HEK293 (cell line): Measurements from ENCODE around the gene PRKCZ.

ENCODE experiments used
- CTCF ChIP-seq: fragments of 450-650 bp; formaldehyde crosslinking; IDR thresholded peaks from 2 replicates; pipeline ENCODE4 v1.5.1; 2016; ENCODE audit warnings: missing biosample characterization, missing genetic modification characterization
- GLI4 ChIP-seq: fragments of 450-650 bp; formaldehyde crosslinking; IDR thresholded peaks from 2 replicates; pipeline ENCODE4 v1.5.1; 2016; ENCODE audit warnings: missing biosample characterization, missing genetic modification characterization
- KLF16 ChIP-seq: fragments of 450-650 bp; formaldehyde crosslinking; IDR thresholded peaks from 2 replicates; pipeline ENCODE4 v1.5.1; 2017; ENCODE audit warnings: missing biosample characterization, missing genetic modification characterization
- PATZ1 ChIP-seq: fragments of 450-650 bp; formaldehyde crosslinking; IDR thresholded peaks from 2 replicates; pipeline ENCODE4 v1.5.1; 2016; ENCODE audit warnings: missing biosample characterization, missing genetic modification characterization
- REST ChIP-seq: fragments of 450-650 bp; formaldehyde crosslinking; IDR thresholded peaks from 2 replicates; pipeline ENCODE4 v1.5.1; 2016; ENCODE audit warnings: missing biosample characterization, missing genetic modification characterization
- ZNF146 ChIP-seq: fragments of 450-650 bp; formaldehyde crosslinking; IDR thresholded peaks from 2 replicates; pipeline ENCODE4 v1.5.1; 2016; ENCODE audit warnings: missing biosample characterization, missing genetic modification characterization
- ZNF184 ChIP-seq: fragments of 450-650 bp; IDR thresholded peaks from 2 replicates; pipeline ENCODE4 v1.5.1; 2018; ENCODE audit warnings: missing biosample characterization, mild to moderate bottlenecking, missing genetic modification characterization
- ZNF24 ChIP-seq: fragments of 450-650 bp; formaldehyde crosslinking; IDR thresholded peaks from 2 replicates; pipeline ENCODE4 v1.5.1; 2016; ENCODE audit warnings: missing biosample characterization, missing genetic modification characterization
- ZNF280D ChIP-seq: fragments of 450-650 bp; formaldehyde crosslinking; IDR thresholded peaks from 2 replicates; pipeline ENCODE4 v1.5.1; 2016; ENCODE audit warnings: missing biosample characterization, missing genetic modification characterization
- ZNF311 ChIP-seq: fragments of 450-650 bp; formaldehyde crosslinking; IDR thresholded peaks from 2 replicates; pipeline ENCODE4 v1.5.1; 2017; ENCODE audit warnings: missing biosample characterization, missing genetic modification characterization, borderline replicate concordance
- ZNF335 ChIP-seq: fragments of 450-650 bp; formaldehyde crosslinking; conservative IDR thresholded peaks from 2 replicates; pipeline ENCODE4 v1.5.1; 2016; ENCODE audit warnings: missing biosample characterization, missing genetic modification characterization
- ZNF391 ChIP-seq: fragments of 450-650 bp; formaldehyde crosslinking; IDR thresholded peaks from 2 replicates; pipeline ENCODE4 v1.5.1; 2016; ENCODE audit warnings: low read depth, missing biosample characterization, missing genetic modification characterization, borderline replicate concordance
- ZNF558 ChIP-seq: fragments of 450-650 bp; formaldehyde crosslinking; IDR thresholded peaks from 2 replicates; pipeline ENCODE4 v1.5.1; 2016; ENCODE audit warnings: missing biosample characterization, missing genetic modification characterization
- ZNF670 ChIP-seq: fragments of 450-650 bp; formaldehyde crosslinking; IDR thresholded peaks from 2 replicates; pipeline ENCODE4 v1.5.1; 2016; ENCODE audit warnings: missing biosample characterization, missing genetic modification characterization, low read depth

GRCh38 chr1:2187619-2188018 is 137.4 kb downstream of the PRKCZ start:
- TF ChIP-seq KLF16 (tag by site-specific recombination), result no peak
- no peak for TF ChIP-seq GLI4 (tag by site-specific recombination)
- no peak for TF ChIP-seq PATZ1
- no peak for TF ChIP-seq CTCF (tag by site-specific recombination)
- no peak for TF ChIP-seq ZNF184 (tag by site-specific recombination)
- TF ChIP-seq ZNF280D (tag by site-specific recombination), result no peak
- TF ChIP-seq ZNF670 (tag by site-specific recombination), result no peak
- TF ChIP-seq ZNF335, result no peak
- TF ChIP-seq ZNF391 (tag by site-specific recombination), result no peak
- TF ChIP-seq ZNF558 (tag by site-specific recombination), result no peak
- no peak for TF ChIP-seq ZNF24 (tag by site-specific recombination)
- TF ChIP-seq ZNF311 (tag by site-specific recombination), result no peak
- no peak for TF ChIP-seq ZNF146 (tag by site-specific recombination)
- TF ChIP-seq REST (tag by site-specific recombination), result no peak
